Measurements from ENCODE around the gene CSH1. TPM values are rescaled to one million over a fixed set of nuclear protein-coding genes. Genes with fewer than 3 reads are reported as not detected.
"Not testable (repeated sequence)": the region's sequence is repeated elsewhere in the genome, so short reads cannot be mapped to it uniquely, and the experiment has no call there.

Gene CSH1
- total RNA-seq, 1 donor from 2014 or later = not detected

DNA sequence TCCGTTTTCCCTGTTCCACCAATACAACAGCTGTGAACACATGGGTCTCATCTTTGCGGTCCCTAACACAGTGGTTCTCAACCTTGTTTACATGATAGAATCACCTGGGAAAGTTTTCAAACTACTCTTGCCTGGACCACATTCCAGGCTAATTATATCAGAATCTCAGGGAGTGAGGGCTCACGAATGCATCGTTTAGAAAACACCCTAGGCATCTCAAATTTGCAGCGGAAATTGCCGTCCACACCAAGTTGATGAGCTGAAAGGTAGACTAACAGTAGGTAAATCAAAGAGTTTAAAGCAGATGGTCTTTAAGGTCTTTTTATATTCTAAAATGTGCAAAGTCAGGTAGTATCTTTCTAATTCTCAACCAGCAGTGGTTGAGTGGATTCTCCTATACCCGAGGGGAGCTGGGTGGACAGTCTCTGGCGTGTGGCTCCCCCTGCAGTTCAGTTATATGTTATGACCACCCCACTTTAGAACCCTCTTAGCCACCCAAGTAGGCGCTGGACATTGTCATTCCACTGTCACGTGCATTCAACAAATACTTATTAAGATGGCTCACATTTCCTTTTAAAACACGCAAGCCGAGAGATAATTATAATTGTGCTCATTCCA is 10.9 kb upstream of the CSH1 start:
- not testable (repeated sequence) for H3K4me1 Mint-ChIP-seq (ENCODE audit: unreplicated experiment); H3K9me3 Mint-ChIP-seq (ENCODE audit: unreplicated experiment); H3K36me3 Mint-ChIP-seq (ENCODE audit: low read depth, unreplicated experiment); H3K27ac Mint-ChIP-seq (ENCODE audit: unreplicated experiment); H3K27me3 Mint-ChIP-seq (ENCODE audit: unreplicated experiment); H3K4me3 Mint-ChIP-seq (ENCODE audit: unreplicated experiment)
- DNase-seq (ENCODE audit: low spot score) = peak; percentile 49
- TF ChIP-seq, protein P1, sequence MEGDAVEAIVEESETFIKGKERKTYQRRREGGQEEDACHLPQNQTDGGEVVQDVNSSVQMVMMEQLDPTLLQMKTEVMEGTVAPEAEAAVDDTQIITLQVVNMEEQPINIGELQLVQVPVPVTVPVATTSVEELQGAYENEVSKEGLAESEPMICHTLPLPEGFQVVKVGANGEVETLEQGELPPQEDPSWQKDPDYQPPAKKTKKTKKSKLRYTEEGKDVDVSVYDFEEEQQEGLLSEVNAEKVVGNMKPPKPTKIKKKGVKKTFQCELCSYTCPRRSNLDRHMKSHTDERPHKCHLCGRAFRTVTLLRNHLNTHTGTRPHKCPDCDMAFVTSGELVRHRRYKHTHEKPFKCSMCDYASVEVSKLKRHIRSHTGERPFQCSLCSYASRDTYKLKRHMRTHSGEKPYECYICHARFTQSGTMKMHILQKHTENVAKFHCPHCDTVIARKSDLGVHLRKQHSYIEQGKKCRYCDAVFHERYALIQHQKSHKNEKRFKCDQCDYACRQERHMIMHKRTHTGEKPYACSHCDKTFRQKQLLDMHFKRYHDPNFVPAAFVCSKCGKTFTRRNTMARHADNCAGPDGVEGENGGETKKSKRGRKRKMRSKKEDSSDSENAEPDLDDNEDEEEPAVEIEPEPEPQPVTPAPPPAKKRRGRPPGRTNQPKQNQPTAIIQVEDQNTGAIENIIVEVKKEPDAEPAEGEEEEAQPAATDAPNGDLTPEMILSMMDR (IDR thresholded peaks at IDR 0.05; ENCODE audit: unreplicated experiment) = peak; percentile 59

DNA sequence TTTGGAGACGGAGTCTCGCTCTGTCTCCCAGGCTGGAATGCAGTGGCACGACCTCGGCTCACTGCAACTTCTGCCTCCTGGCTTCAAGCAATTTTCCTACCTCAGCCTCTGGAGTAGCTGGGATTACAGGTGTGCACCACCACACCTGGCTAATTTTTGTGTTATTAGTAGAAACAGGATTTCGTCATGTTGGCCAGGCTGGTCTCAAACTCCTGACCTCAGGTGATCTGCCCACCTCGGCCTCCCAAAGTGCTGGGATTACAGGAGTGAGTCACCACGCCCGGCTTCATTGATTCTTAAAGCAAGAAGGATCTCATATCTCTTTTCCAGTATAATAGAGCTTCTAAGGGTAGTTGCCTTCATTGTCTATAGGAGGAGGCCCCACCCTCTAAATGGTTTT is 8.4 kb upstream of the CSH1 start:
- DNase-seq (ENCODE audit: low spot score); H3K9me3 Mint-ChIP-seq (ENCODE audit: unreplicated experiment); H3K36me3 Mint-ChIP-seq (ENCODE audit: low read depth, unreplicated experiment); H3K4me1 Mint-ChIP-seq (ENCODE audit: unreplicated experiment); H3K4me3 Mint-ChIP-seq (ENCODE audit: unreplicated experiment); H3K27ac Mint-ChIP-seq (ENCODE audit: unreplicated experiment); H3K27me3 Mint-ChIP-seq (ENCODE audit: unreplicated experiment): not testable (repeated sequence)

DNA sequence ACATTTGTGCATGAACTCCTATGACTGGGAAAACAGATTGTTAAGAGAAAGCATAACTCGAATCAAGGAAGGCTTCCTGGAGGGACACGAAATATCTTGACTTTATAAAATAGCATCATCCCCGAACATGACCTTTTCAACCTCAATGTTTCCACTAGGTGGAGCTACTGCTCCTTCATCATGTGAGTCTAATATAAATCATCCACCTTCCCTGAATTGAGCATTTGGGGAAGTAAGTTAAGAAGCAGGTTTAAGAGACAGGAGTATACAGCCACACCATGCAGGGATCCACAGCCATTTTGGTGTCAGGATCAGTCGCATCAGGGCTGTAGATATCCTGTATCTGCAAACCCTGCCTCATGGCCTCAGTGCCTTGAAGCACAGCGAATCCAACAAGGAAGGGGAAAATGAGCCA is 7.4 kb upstream of the CSH1 start:
- not testable (repeated sequence) for H3K9me3 Mint-ChIP-seq (ENCODE audit: unreplicated experiment); H3K27ac Mint-ChIP-seq (ENCODE audit: unreplicated experiment); DNase-seq (ENCODE audit: low spot score); H3K36me3 Mint-ChIP-seq (ENCODE audit: low read depth, unreplicated experiment); H3K27me3 Mint-ChIP-seq (ENCODE audit: unreplicated experiment); H3K4me1 Mint-ChIP-seq (ENCODE audit: unreplicated experiment); H3K4me3 Mint-ChIP-seq (ENCODE audit: unreplicated experiment)
- TF ChIP-seq, protein P1 (IDR thresholded peaks at IDR 0.05; ENCODE audit: unreplicated experiment) = peak; percentile 31

DNA sequence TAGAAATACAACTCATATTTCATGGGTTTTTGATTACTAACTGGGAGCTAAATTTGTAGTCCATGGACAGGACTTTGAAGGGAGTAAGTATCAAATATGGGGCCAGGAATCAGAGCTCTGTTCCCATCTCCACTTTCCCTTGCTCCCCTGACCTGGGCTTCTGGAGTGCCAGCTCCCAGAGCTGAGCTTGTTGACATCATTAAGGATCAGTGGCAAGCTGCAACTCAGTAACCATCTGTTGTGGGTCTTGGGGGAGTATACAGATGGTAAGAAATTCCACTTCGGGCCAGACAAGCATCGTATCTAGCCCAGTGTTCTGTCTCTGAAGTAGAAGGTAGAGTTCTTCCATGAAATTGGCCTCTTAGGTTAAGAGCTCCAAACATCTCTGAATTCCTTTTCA is 5.6 kb upstream of the CSH1 start:
- not testable (repeated sequence) for DNase-seq (ENCODE audit: low spot score); H3K27me3 Mint-ChIP-seq (ENCODE audit: unreplicated experiment); H3K4me3 Mint-ChIP-seq (ENCODE audit: unreplicated experiment); H3K27ac Mint-ChIP-seq (ENCODE audit: unreplicated experiment); H3K9me3 Mint-ChIP-seq (ENCODE audit: unreplicated experiment); H3K4me1 Mint-ChIP-seq (ENCODE audit: unreplicated experiment); H3K36me3 Mint-ChIP-seq (ENCODE audit: low read depth, unreplicated experiment)

DNA sequence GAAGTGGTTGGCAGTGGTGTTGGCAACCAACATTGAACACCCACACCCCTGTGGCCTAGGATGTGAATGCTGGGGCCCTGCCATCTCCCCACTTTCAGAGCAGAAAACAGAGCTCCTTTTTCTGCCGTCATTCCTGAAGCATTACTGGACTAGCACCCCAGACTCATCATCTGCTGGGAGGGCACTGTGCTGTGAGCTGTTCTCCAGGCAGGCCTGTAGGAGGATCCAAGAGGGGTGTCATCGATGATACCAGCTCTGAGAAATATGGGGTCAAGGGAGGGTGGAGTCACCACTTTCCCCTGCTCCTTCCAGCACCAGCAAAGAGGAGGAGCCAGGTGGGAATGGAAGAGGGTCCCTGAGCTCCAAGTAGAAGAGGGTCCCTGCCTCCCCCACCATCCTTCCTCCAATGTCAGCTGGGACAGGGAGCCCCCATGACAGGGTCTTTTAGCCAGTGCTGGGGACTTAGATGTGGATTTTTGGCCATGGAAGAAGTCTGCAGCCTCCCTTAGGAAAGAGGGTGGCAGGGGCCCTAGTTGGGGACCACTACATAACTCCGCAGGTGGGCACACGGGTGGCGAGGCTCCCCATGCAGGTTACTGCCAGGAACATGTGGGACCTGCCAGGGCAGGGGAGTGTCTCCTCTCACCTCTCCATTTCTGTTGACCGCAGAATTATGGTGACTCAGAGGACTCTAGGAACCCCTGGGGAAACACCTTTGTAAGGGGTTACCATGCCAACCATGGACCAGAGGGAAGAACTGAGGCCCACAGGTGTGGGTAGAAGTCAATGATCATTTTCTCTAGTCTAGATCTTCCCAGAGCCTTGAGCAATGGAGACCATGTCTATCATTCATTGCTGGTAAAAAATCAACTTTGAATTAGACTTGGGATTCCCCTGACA is 2.8 kb upstream of the CSH1 start:
- not testable (repeated sequence) for H3K27me3 Mint-ChIP-seq (ENCODE audit: unreplicated experiment); H3K4me1 Mint-ChIP-seq (ENCODE audit: unreplicated experiment); DNase-seq (ENCODE audit: low spot score); H3K36me3 Mint-ChIP-seq (ENCODE audit: low read depth, unreplicated experiment); H3K9me3 Mint-ChIP-seq (ENCODE audit: unreplicated experiment); H3K4me3 Mint-ChIP-seq (ENCODE audit: unreplicated experiment); H3K27ac Mint-ChIP-seq (ENCODE audit: unreplicated experiment)

DNA sequence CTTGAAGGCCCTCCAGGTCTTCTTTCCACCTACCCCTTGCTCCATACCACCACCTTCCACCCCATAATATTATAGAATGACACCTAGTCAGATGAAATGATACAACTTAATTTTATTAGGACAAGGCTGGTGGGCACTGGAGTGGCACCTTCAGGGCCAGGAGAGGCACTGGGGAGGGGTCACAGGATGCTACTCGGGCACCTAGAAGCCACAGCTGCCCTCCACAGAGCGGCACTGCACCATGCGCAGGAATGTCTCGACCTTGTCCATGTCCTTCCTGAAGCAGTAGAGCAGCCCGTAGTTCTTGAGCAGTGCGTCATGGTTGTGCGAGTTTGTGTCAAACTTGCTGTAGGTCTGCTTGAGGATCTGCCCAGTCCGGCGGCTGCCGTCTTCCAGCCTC is 1.6 kb downstream of the CSH1 start:
- not testable (repeated sequence) for H3K27me3 Mint-ChIP-seq (ENCODE audit: unreplicated experiment); DNase-seq (ENCODE audit: low spot score); H3K4me1 Mint-ChIP-seq (ENCODE audit: unreplicated experiment); H3K9me3 Mint-ChIP-seq (ENCODE audit: unreplicated experiment); H3K4me3 Mint-ChIP-seq (ENCODE audit: unreplicated experiment); H3K27ac Mint-ChIP-seq (ENCODE audit: unreplicated experiment); H3K36me3 Mint-ChIP-seq (ENCODE audit: low read depth, unreplicated experiment)

DNA sequence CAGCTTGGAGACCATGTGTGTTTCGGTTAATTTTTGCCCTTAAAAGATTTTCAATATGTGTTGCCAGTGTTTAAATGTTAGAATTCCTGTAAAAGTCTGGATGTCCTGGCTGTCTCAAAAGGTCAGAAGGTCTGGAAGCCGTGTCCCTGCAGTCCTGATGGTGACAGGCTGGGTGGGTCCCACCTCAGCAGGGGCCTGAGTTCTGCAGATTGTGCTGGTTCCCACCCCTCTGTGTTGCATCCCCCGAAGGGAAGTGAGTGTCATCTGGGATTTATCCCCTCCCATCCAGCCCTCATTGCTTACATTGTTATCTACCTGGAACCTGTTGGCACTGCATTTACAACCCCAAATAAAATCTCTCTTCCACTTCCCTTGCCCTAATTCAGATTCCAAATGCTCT is 2.4 kb downstream of the CSH1 start:
- not testable (repeated sequence) for DNase-seq (ENCODE audit: low spot score); H3K27ac Mint-ChIP-seq (ENCODE audit: unreplicated experiment); H3K27me3 Mint-ChIP-seq (ENCODE audit: unreplicated experiment); H3K4me3 Mint-ChIP-seq (ENCODE audit: unreplicated experiment); H3K36me3 Mint-ChIP-seq (ENCODE audit: low read depth, unreplicated experiment); H3K4me1 Mint-ChIP-seq (ENCODE audit: unreplicated experiment); H3K9me3 Mint-ChIP-seq (ENCODE audit: unreplicated experiment)

DNA sequence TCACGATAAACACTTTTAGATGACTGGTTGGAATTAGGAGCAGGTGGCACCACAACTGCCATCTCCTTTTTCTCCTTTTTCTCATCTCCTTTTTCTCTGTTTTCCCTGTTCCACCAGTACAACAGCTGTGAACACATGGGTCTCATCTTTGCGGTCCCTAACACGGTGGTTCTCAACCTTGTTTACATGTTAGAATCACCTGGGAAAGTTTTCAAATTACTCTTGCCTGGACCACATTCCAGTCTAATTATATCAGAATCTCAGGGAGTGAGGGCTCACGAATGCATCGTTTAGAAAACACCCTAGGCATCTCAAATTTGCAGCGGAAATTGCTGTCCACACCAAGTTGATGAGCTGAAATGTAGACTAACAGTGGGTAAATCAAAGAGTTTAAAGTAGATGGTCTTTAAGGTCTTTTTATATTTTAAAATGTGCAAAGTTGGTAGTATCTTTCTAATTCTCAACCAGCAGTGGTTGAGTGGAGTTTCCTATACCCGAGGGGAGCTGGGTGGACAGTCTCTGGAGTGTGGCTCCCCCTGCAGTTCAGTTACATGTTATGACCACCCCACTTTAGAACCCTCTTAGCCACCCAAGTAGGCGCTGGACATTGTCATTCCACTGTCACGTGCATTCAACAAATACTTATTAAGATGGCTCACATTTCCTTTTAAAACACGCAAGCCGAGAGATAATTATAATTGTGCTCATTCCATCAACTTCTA is 3.9 kb downstream of the CSH1 start:
- H3K36me3 Mint-ChIP-seq (ENCODE audit: low read depth, unreplicated experiment); H3K9me3 Mint-ChIP-seq (ENCODE audit: unreplicated experiment); H3K27me3 Mint-ChIP-seq (ENCODE audit: unreplicated experiment); H3K4me1 Mint-ChIP-seq (ENCODE audit: unreplicated experiment); DNase-seq (ENCODE audit: low spot score); H3K4me3 Mint-ChIP-seq (ENCODE audit: unreplicated experiment); H3K27ac Mint-ChIP-seq (ENCODE audit: unreplicated experiment): not testable (repeated sequence)
